ENCODE results near the gene GALNT18. TPM values are rescaled to one million over a fixed set of nuclear protein-coding genes. Genes with fewer than 3 reads are reported as not detected.

GALNT18 gene
- total RNA-seq, 3 donors from 2014 or later (not counting 1 experiment from before 2014, with no cell fraction given), result 0.18 to 0.42 (median 0.38) TPM

DNA sequence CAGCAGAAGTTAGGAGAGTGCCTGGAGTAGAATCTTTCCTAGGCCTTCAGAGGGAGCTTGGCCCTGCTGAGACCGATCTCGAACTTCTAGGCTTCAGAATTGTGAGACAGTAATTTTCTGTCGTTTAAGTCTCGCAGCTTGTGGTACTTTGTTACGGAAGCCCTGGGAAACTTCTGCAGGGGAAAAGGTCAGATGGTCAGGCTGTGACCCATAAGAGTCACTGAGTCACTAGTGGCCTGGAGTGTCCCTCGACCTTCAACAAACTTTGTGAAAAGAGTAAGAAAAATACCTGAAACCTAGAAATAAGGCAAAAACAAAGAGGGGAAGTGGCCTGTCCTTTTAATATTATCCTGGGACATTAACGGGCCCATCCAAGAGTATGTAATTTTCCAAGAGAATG lies 303.3 kb downstream of the GALNT18 start:
- Mint-ChIP-seq H3K27me3 (ENCODE audit: low read depth in 2 of 2) (peaks cover 0 to 7% of the 10 kb centered on the region in 2 donors), H3K27ac (no peak overlapping the region), H3K36me3 (no peaks in the 10 kb centered on the region), H3K4me1 (no peaks in the 10 kb centered on the region), H3K4me3 (no peak overlapping the region), H3K9me3 (no peaks in the 10 kb centered on the region)
- WGBS (ENCODE audit: insufficient coverage), result 90% methylated on average over 7 of the region's 7 CpGs
- Histone ChIP-seq H3K4me3 (ENCODE audit: low read length) (no peak overlapping the region), H3K9me3 (ENCODE audit: control insufficient read depth, insufficient read depth, low read length) (no peaks in the 10 kb centered on the region), H3K36me3 (ENCODE audit: control insufficient read depth, insufficient read depth, low read length) (no peaks in the 10 kb centered on the region), H3K27me3 (ENCODE audit: control insufficient read depth, insufficient read depth, low read length) (no peaks in the 10 kb centered on the region), H3K4me1 (ENCODE audit: control insufficient read depth, insufficient read depth, low read length) (no peaks in the 10 kb centered on the region), H3K27ac (ENCODE audit: low read length) (no peak overlapping the region)
- intact Hi-C loops (cut with micrococcal nuclease), result no loop called here
- DNase-seq (no peak), ATAC-seq (no peak)
- no peak for TF ChIP-seq CTCF (IDR thresholded peaks at IDR 0.05)

- no peaks in the 10 kb centered on the region for H3K27me3 ChIP-seq (ENCODE audit: control insufficient read depth, insufficient read depth, low read length)
- H3K36me3 ChIP-seq (ENCODE audit: control insufficient read depth, insufficient read depth, low read length), result no peaks in the 10 kb centered on the region
- Mint-ChIP-seq H3K9me3 (no peaks in the 10 kb centered on the region), H3K4me1 (no peaks in the 10 kb centered on the region), H3K36me3 (no peaks in the 10 kb centered on the region), H3K27ac (no peak overlapping the region), H3K4me3 (no peak overlapping the region), H3K27me3 (ENCODE audit: low read depth in 2 of 2) (no peaks in the 10 kb centered on the region)
- no peak overlapping the region for H3K27ac ChIP-seq (ENCODE audit: low read length)
- TF ChIP-seq CTCF (IDR thresholded peaks at IDR 0.05), result no peak
- no peaks in the 10 kb centered on the region for H3K4me1 ChIP-seq (ENCODE audit: control insufficient read depth, insufficient read depth, low read length)
- ATAC-seq, result no peak
- DNase-seq, result no peak
- 95% methylated on average over 3 of the region's 3 CpGs for WGBS (ENCODE audit: insufficient coverage)
- no peak overlapping the region for H3K4me3 ChIP-seq (ENCODE audit: low read length)
- H3K9me3 ChIP-seq (ENCODE audit: control insufficient read depth, insufficient read depth, low read length), result no peaks in the 10 kb centered on the region
- intact Hi-C loops (cut with micrococcal nuclease), result no loop called here
These were observed 305.1 kb downstream of the GALNT18 start for GRCh38 chr11:11316651-11317230.

- no peak for ATAC-seq
- Histone ChIP-seq H3K4me1 (ENCODE audit: control insufficient read depth, insufficient read depth, low read length) (no peaks in the 10 kb centered on the region), H3K9me3 (ENCODE audit: control insufficient read depth, insufficient read depth, low read length) (no peaks in the 10 kb centered on the region), H3K27me3 (ENCODE audit: control insufficient read depth, insufficient read depth, low read length) (no peaks in the 10 kb centered on the region), H3K36me3 (ENCODE audit: control insufficient read depth, insufficient read depth, low read length) (no peaks in the 10 kb centered on the region), H3K4me3 (ENCODE audit: low read length) (no peak overlapping the region), H3K27ac (ENCODE audit: low read length) (no peak overlapping the region)
- Mint-ChIP-seq H3K4me1 (peaks cover 7% of the 10 kb centered on the region in 2 donors), H3K36me3 (no peaks in the 10 kb centered on the region), H3K9me3 (no peaks in the 10 kb centered on the region), H3K27ac (no peak overlapping the region), H3K4me3 (no peak overlapping the region), H3K27me3 (ENCODE audit: low read depth in 2 of 2) (no peaks in the 10 kb centered on the region)
- no peak for DNase-seq
- 82% methylated on average over 6 of the region's 6 CpGs for WGBS (ENCODE audit: insufficient coverage)
- intact Hi-C loops (cut with micrococcal nuclease), result no loop called here
- no peak for TF ChIP-seq CTCF (IDR thresholded peaks at IDR 0.05)
These were observed 307.7 kb downstream of the GALNT18 start for GRCh38 chr11:11313902-11314692.

Measured in natural killer cell (primary cell).